ENCODE data around the gene ANO3. TPM values are rescaled to one million over a fixed set of nuclear protein-coding genes. Genes with fewer than 3 reads are reported as not detected.

Gene ANO3
- total RNA-seq, 4 donors from 2014 or later, result 0.12 to 0.32 (median 0.19) TPM; not detected in 1

DNA sequence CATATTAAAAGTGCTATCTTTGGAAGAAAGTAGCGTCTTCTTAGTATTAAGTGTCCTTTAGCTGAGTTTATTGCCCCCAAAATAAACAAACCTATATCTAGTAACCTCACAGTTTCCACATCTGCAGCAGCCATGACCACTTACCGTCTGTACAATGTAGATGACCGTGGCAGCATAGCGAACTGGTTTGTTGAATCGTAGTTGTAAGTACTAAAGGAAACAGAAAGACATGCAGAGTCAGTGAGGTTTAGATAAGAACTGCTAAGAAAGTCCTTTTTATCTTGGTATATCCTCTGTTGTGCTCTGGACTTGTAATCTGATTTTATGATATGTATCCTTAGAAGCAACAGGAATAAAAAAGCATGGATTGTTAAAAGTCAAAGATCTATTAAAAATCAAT lies 380.6 kb downstream of the ANO3 start:
- TF ChIP-seq, protein P1, sequence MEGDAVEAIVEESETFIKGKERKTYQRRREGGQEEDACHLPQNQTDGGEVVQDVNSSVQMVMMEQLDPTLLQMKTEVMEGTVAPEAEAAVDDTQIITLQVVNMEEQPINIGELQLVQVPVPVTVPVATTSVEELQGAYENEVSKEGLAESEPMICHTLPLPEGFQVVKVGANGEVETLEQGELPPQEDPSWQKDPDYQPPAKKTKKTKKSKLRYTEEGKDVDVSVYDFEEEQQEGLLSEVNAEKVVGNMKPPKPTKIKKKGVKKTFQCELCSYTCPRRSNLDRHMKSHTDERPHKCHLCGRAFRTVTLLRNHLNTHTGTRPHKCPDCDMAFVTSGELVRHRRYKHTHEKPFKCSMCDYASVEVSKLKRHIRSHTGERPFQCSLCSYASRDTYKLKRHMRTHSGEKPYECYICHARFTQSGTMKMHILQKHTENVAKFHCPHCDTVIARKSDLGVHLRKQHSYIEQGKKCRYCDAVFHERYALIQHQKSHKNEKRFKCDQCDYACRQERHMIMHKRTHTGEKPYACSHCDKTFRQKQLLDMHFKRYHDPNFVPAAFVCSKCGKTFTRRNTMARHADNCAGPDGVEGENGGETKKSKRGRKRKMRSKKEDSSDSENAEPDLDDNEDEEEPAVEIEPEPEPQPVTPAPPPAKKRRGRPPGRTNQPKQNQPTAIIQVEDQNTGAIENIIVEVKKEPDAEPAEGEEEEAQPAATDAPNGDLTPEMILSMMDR (IDR thresholded peaks at IDR 0.05), result no peak
- TF ChIP-seq POLR2A (IDR thresholded peaks at IDR 0.05), result no peak
- DNase-seq (ENCODE audit: low spot score in 2 of 2), result no peak
- H3K4me3 ChIP-seq (ENCODE audit: low read depth, poor library complexity, severe bottlenecking), result no peak overlapping the region
- 63 to 66% methylated on average over 5 of the region's 5 CpGs for WGBS, 2 donors
- intact Hi-C loops (cut with DNase I; ENCODE audit: low total_unique reads), result no loop called here

Other genes with a start within 250 kb of the ANO3 start
- gene MUC15, start 240.1 kb downstream of the ANO3 start, total RNA-seq, result 10 to 100 TPM; 36.8 to 65.3 (median 55.8) TPM